Neural cell (in vitro differentiated cells): ENCODE results near the gene ZNF75A. TPM values are rescaled to one million over a fixed set of nuclear protein-coding genes. Genes with fewer than 3 reads are reported as not detected.

Experiments used
- H2AFZ ChIP-seq: fragments of 200-600, 300-800 bp; sonication (generic), shearing (Covaris generic); 2 replicates; pipeline ENCODE4 v1.6.0; 2014; ENCODE audit warnings: low read depth, mild to moderate bottlenecking, antibody characterized with exemption, low read length, moderate library complexity
- H3F3A ChIP-seq: fragments of 200-600 bp; shearing (Covaris generic); 2 replicates; pipeline ENCODE4 v1.6.1; 2016; ENCODE audit warnings: mild to moderate bottlenecking, moderate library complexity, mixed read lengths, antibody characterized with exemption, low read length; ENCODE audit not compliant: insufficient read depth, poor library complexity, severe bottlenecking
- H3K27ac ChIP-seq: fragments of 200-600, 300-800 bp; sonication (generic), shearing (Covaris generic); 2 replicates; pipeline ENCODE4 v1.5.1; 2014; ENCODE audit warnings: mild to moderate bottlenecking, low read length, moderate library complexity
- H3K27me3 ChIP-seq: fragments of 300-800, 200-600 bp; sonication (generic), shearing (Covaris generic); 2 replicates; pipeline ENCODE4 v1.6.0; 2014; ENCODE audit warnings: mild to moderate bottlenecking, low read depth, low read length, moderate library complexity; ENCODE audit not compliant: insufficient read depth
- H3K36me3 ChIP-seq: fragments of 300-800, 200-600 bp; sonication (generic), shearing (Covaris generic); 2 replicates; pipeline ENCODE4 v1.5.1; 2014; ENCODE audit warnings: mild to moderate bottlenecking, antibody characterized with exemption, low read length, moderate library complexity; ENCODE audit not compliant: insufficient read depth
- H3K4me2 ChIP-seq: fragments of 300-800, 200-600 bp; sonication (generic), shearing (Covaris generic); 2 replicates; pipeline ENCODE4 v1.6.0; 2014; ENCODE audit warnings: mild to moderate bottlenecking, low read length
- H3K4me3 ChIP-seq: fragments of 300-800, 200-600 bp; sonication (generic), shearing (Covaris generic); 2 replicates; pipeline ENCODE4 v1.5.1; 2014; ENCODE audit warnings: mild to moderate bottlenecking, low read length, moderate library complexity
- H3K79me2 ChIP-seq: fragments of 200-600 bp; shearing (Covaris generic); replicated peaks from 2 replicates; pipeline ENCODE4 v1.6.0; 2014; ENCODE audit warnings: mild to moderate bottlenecking, low read length, moderate library complexity; ENCODE audit not compliant: insufficient read depth
- H3K9ac ChIP-seq: fragments of 300-800, 200-600 bp; sonication (generic), shearing (Covaris generic); 2 replicates; pipeline ENCODE4 v1.6.1; 2016; ENCODE audit warnings: mild to moderate bottlenecking, low read length, mixed read lengths
- H3K9me2 ChIP-seq: fragments of 200-600 bp; shearing (Covaris generic); 2 replicates; pipeline ENCODE4 v1.6.1; 2016; ENCODE audit warnings: mild to moderate bottlenecking, low read length, mixed read lengths; ENCODE audit not compliant: insufficient read depth
- H3K9me3 ChIP-seq: fragments of 200-600, 300-800 bp; sonication (generic), shearing (Covaris generic); 2 replicates; pipeline ENCODE4 v1.6.1; 2016; ENCODE audit warnings: mild to moderate bottlenecking, mixed run types, low read length, moderate library complexity, mixed read lengths
- H4K20me1 ChIP-seq: fragments of 200-600 bp; shearing (Covaris generic); 2 replicates; pipeline ENCODE4 v1.6.1; 2016; ENCODE audit warnings: mild to moderate bottlenecking, mixed run types; ENCODE audit not compliant: insufficient read depth
- EP300 ChIP-seq: fragments of 450-650 bp; conservative IDR thresholded peaks from 2 replicates; pipeline ENCODE4 v1.6.1; 2014; ENCODE audit warnings: antibody characterized with exemption, mild to moderate bottlenecking, moderate library complexity; ENCODE audit not compliant: poor library complexity, severe bottlenecking
- EZH2 ChIP-seq: fragments of 200-600, 300-800 bp; shearing (Covaris generic), sonication (generic); IDR thresholded peaks from 2 replicates; pipeline ENCODE4 v1.6.1; 2014; ENCODE audit warnings: antibody characterized with exemption, low read length, borderline replicate concordance, mild to moderate bottlenecking; ENCODE audit not compliant: insufficient read depth, poor library complexity, severe bottlenecking
- MXI1 ChIP-seq: fragments of 450-650 bp; conservative IDR thresholded peaks from 2 replicates; pipeline ENCODE4 v1.6.1; 2014; ENCODE audit warnings: antibody characterized with exemption, mild to moderate bottlenecking; ENCODE audit not compliant: poor library complexity, severe bottlenecking
- POLR2AphosphoS5 ChIP-seq: IDR thresholded peaks from 2 replicates; pipeline ENCODE4 v1.6.1; 2012
- RAD21 ChIP-seq: fragments of 450-650 bp; conservative IDR thresholded peaks from 2 replicates; pipeline ENCODE4 v1.6.1; 2014; ENCODE audit warnings: antibody characterized with exemption, mild to moderate bottlenecking, moderate library complexity
- SMC3 ChIP-seq: fragments of 450-650 bp; conservative IDR thresholded peaks from 2 replicates; pipeline ENCODE4 v1.6.1; 2014; ENCODE audit warnings: antibody characterized with exemption, mild to moderate bottlenecking, moderate library complexity; ENCODE audit not compliant: poor library complexity
- TAF1 ChIP-seq: IDR thresholded peaks from 2 replicates; pipeline ENCODE4 v1.6.1; 2012; ENCODE audit warnings: low read depth
- polyA plus RNA-seq: library from polyadenylated mRNA; depleted of rRNA; stranded (reverse); fragments of >200 nt; gene quantifications from 2 replicates; pipeline ENCODE4 v1.2.3, GENCODE V29; 2014
- TF ChIP-seq, protein P1 (sequence below): fragments of 450-650 bp; IDR thresholded peaks from 2 replicates; pipeline ENCODE4 v1.5.1; 2014; ENCODE audit warnings: antibody characterized with exemption, mild to moderate bottlenecking, moderate library complexity; ENCODE audit not compliant: poor library complexity, severe bottlenecking
- TF ChIP-seq, protein P2 (sequence below): IDR thresholded peaks from 2 replicates; pipeline ENCODE4 v1.6.1; 2012; ENCODE audit warnings: borderline replicate concordance

The ZNF75A gene
- polyA plus RNA-seq, 1 donor from 2014 or later = 76.0 TPM

DNA sequence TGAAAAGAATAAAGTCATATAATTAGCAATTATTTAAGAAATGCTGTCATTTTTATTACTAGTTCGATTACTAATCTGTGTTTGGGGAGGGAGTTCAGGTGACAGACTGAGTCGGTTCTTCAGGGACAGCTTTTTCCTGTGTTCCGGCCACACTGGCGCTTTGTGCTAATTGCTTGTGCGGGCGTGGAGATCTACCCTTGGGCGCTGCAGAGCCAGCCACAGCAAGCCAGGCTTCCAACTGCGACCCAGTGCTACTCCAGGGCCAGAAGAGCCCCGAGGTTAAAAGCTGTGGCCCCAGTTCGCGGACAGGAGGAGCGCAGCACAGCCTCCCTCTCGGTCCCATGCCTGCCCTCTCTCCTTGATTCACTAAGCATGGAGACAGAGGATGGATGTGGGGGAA is 43.9 kb downstream of the ZNF75A start:
- no peak overlapping the region for H3K9ac ChIP-seq
- no peaks in the 10 kb centered on the region for H3K36me3 ChIP-seq
- no peaks in the 10 kb centered on the region for H4K20me1 ChIP-seq
- no peak overlapping the region for H2AFZ ChIP-seq
- H3K4me2 ChIP-seq = no peak overlapping the region
- H3K9me2 ChIP-seq = no peaks in the 10 kb centered on the region
- H3K9me3 ChIP-seq = no peaks in the 10 kb centered on the region
- H3K79me2 ChIP-seq = no peaks in the 10 kb centered on the region
- TF ChIP-seq RAD21 = no peak
- TF ChIP-seq EZH2 = no peak
- TF ChIP-seq, protein P1, sequence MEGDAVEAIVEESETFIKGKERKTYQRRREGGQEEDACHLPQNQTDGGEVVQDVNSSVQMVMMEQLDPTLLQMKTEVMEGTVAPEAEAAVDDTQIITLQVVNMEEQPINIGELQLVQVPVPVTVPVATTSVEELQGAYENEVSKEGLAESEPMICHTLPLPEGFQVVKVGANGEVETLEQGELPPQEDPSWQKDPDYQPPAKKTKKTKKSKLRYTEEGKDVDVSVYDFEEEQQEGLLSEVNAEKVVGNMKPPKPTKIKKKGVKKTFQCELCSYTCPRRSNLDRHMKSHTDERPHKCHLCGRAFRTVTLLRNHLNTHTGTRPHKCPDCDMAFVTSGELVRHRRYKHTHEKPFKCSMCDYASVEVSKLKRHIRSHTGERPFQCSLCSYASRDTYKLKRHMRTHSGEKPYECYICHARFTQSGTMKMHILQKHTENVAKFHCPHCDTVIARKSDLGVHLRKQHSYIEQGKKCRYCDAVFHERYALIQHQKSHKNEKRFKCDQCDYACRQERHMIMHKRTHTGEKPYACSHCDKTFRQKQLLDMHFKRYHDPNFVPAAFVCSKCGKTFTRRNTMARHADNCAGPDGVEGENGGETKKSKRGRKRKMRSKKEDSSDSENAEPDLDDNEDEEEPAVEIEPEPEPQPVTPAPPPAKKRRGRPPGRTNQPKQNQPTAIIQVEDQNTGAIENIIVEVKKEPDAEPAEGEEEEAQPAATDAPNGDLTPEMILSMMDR = no peak
- TF ChIP-seq, protein P2, sequence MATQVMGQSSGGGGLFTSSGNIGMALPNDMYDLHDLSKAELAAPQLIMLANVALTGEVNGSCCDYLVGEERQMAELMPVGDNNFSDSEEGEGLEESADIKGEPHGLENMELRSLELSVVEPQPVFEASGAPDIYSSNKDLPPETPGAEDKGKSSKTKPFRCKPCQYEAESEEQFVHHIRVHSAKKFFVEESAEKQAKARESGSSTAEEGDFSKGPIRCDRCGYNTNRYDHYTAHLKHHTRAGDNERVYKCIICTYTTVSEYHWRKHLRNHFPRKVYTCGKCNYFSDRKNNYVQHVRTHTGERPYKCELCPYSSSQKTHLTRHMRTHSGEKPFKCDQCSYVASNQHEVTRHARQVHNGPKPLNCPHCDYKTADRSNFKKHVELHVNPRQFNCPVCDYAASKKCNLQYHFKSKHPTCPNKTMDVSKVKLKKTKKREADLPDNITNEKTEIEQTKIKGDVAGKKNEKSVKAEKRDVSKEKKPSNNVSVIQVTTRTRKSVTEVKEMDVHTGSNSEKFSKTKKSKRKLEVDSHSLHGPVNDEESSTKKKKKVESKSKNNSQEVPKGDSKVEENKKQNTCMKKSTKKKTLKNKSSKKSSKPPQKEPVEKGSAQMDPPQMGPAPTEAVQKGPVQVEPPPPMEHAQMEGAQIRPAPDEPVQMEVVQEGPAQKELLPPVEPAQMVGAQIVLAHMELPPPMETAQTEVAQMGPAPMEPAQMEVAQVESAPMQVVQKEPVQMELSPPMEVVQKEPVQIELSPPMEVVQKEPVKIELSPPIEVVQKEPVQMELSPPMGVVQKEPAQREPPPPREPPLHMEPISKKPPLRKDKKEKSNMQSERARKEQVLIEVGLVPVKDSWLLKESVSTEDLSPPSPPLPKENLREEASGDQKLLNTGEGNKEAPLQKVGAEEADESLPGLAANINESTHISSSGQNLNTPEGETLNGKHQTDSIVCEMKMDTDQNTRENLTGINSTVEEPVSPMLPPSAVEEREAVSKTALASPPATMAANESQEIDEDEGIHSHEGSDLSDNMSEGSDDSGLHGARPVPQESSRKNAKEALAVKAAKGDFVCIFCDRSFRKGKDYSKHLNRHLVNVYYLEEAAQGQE = no peak
- TF ChIP-seq POLR2AphosphoS5 = no peak
- no peak for TF ChIP-seq SMC3
- TF ChIP-seq TAF1 = no peak
- H3K4me3 ChIP-seq = no peak overlapping the region
- no peaks in the 10 kb centered on the region for H3F3A ChIP-seq
- no peak overlapping the region for H3K27ac ChIP-seq
- H3K27me3 ChIP-seq = no peaks in the 10 kb centered on the region

DNA sequence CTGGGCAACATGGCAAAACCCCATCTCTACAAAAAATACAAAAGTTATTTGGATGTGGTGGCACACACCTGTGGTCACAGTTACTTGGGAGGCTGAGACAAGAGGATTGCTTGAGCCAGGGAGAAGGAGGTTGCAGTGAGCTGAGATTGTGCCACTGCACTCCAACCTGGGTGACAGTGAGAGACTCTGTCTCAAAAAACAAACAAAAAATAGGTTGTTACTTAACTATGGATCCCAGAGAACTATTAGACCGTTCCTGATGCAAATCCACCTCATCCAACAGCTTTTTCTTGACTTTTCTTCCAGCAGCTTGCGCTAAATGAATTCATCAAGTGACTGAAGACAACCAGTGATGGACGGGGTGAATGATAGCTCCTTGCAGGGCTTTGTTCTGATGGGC is 50.3 kb downstream of the ZNF75A start, which contains the start of gene OR2C1:
OR2C1 (plus strand) TSS at position 301 of the 400 bp plus-strand sequence; CDS start at position 353, 52 bp downstream.
- H4K20me1 ChIP-seq = no peaks in the 10 kb centered on the region
- no peak within 1 kb of the TSS for H2AFZ ChIP-seq
- H3K27ac ChIP-seq = no peak within 1 kb of the TSS
- H3K9me3 ChIP-seq = no peaks in the 10 kb centered on the region
- H3K36me3 ChIP-seq = no peaks in the 10 kb centered on the region
- no peak within 1 kb of the TSS for H3K4me2 ChIP-seq
- H3K9me2 ChIP-seq = no peaks in the 10 kb centered on the region
- no peaks in the 10 kb centered on the region for H3K79me2 ChIP-seq
- no peaks in the 10 kb centered on the region for H3F3A ChIP-seq
- H3K9ac ChIP-seq = no peak within 1 kb of the TSS
- H3K4me3 ChIP-seq = no peak within 1 kb of the TSS
- no peaks in the 10 kb centered on the region for H3K27me3 ChIP-seq
- TF ChIP-seq RAD21 (no peak), SMC3 (no peak), MXI1 (no peak), EP300 (no peak), EZH2 (no peak), TAF1 (no peak), POLR2AphosphoS5 (no peak)
- TF ChIP-seq, protein P1 = no peak
- TF ChIP-seq, protein P2 = no peak
